Renal pelvis (tissue), 4 donors: ENCODE results near the gene MYLK. TPM values are rescaled to one million over a fixed set of nuclear protein-coding genes. Genes with fewer than 3 reads are reported as not detected.
"Not testable (repeated sequence)": the region's sequence is repeated elsewhere in the genome, so short reads cannot be mapped to it uniquely, and the experiment has no call there.

Experiments used
- DNase-seq: peaks from one replicate; pipeline ENCODE4 v3.0.0-alpha.2; 2013
- polyA plus RNA-seq, 3 donors: library from polyadenylated mRNA; unstranded; fragments of 120-200 nt; gene quantifications; one replicate each; pipeline ENCODE4 v1.2.1, GENCODE V29; 2013; ENCODE audit not compliant: insufficient read length in 3 of 3

Gene MYLK
- polyA plus RNA-seq, 3 donors = 126 to 154 (median 144) TPM

DNA sequence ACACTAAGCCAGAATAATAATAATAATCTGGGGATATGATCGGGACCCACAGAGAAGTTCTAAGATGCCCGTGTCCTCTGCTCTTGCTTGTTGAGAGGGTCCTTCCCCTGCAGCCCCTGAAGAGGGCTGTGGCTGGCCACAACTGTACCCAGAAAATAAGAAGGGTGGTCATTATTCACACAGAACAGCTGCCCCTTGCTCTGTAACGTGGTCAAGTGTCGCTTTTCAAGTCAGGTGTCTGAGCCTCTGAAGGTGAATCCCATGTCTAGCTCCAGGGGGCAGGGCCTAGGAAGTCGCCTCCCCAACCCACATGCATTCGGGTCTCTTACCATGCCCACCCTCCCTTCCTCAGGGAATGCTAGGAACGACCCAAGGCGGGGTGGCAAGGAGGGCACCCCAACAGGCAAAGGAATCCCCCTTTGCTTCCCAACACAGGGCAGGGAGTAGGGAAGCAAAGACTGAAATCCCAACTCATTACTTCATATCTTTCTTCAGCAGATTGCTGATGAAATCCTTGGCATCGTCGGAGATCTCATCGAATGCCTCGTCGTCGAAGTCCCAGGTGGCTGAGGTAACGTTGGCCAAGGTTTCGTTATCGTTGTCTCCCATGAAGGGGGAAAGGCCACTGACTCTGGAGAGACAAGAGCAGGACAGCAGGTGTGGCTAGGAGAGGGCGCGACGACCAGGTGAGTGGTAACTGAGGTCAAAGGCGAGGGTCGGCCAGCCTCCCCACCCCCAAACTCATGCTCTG lies 255.0 kb downstream of the MYLK start:
- DNase-seq = no peak

DNA sequence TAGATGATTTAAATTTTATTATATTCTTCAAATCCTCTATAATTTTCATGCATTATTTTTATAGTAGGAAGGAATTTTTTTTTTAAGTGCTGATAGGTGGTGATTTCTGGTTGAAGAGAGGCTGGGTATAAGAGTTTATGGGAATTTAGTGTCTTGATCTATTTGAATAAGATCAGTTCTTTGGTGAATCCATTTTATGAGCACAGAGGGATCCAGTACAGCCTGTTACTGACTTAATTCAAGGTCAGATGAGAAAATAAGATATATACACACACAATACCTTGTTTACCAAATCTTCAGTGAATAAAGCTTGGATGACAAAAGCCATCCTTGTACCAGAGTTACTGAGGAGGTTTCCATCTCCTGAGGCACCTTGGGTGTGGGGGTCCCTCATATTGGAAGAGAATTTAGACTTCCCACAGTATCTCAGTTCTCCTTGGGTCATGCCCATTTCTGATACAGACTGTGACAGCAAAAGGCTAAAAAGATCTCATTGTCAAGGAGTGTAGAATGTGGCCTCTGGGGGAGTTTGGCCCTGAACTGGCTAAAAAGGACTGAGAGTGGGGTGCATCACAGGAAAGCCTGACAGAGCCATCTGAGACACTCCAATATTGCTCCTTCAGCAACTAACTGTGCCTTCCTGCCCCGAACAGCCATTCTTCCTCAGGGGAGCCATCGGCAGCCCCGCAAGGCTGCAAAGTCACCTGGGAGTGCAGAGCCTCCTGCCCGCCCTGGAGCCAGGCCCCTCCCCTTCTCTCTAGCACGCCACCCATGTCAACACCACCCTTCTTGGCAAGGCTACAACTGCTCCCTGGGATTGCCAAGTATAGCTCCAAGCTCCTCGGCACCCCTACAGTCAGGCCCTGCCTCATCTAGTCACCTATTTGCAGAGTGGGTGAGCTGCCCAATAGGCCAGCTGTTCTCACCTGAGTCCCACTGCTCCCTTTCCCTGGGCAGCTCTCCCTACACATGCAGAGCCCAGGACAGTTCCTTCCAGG lies 256.2 kb downstream of the MYLK start:
- DNase-seq = no peak

GRCh38 chr3:123626881-123627280 lies 257.3 kb downstream of the MYLK start:
- no peak for DNase-seq

GRCh38 chr3:123624302-123624701 lies 259.8 kb downstream of the MYLK start:
- no peak for DNase-seq

DNA sequence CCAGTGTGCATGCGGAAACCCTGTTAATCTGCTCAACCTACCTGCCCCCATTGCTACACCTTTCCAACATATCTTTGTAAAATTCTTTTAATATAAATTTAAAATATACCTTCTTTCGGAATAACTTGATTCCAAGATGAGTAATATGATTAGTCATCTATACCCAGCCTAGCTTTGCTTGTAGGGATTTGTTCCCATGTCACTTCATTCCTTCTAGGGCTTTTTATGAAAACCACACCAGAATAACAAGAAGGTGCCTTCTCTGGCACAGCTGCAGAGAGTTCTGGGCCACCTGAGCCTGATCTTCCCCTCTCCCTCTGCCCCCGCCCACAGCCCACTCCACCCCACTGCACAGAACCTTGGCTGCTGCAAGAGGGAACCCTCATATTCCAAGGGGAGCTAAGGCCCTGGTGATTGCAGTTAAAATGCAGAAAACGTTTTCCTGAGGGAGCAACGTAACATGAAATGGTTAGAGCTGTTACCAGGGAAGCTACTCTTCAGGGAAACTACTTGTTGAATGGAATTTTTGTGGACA lies 260.7 kb downstream of the MYLK start:
- no peak for DNase-seq

- no peak for DNase-seq
Measured at GRCh38 chr3:123622766-123623165, 261.4 kb downstream of the MYLK start.

GRCh38 chr3:123621850-123622189 lies 262.3 kb downstream of the MYLK start:
- DNase-seq = no peak

- no peak for DNase-seq
Measured at GRCh38 chr3:123621186-123621849, 262.8 kb downstream of the MYLK start.

GRCh38 chr3:123620343-123620742 lies 263.8 kb downstream of the MYLK start:
- no peak for DNase-seq

- DNase-seq = no peak
Measured at GRCh38 chr3:123618768-123619484, 265.2 kb downstream of the MYLK start.

GRCh38 chr3:123618076-123618708 lies 265.9 kb downstream of the MYLK start:
- no peak for DNase-seq

GRCh38 chr3:123616593-123616992 lies 267.5 kb downstream of the MYLK start:
- no peak for DNase-seq

- no peak for DNase-seq
Measured at GRCh38 chr3:123613543-123613942, 270.6 kb downstream of the MYLK start.

GRCh38 chr3:123611674-123612073 lies 272.5 kb downstream of the MYLK start:
- DNase-seq = not testable (repeated sequence)

DNA sequence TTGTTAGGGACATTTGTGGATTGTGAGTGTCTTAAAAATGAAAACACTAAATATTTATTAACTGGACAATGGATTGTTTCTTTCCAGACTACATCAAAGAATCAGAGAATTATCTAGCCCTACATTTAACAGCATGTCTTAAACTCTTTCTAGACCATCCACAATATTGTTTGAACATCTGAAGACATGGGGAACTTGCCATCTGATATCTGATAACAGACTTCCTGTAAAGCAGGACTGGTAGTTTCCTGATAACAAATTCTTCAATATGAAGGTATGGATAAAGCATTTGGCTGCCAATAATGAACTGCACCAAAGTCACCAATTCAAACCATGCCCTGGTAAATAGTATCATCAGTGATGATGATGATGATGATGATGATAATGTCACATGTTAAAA lies 273.1 kb downstream of the MYLK start:
- DNase-seq = no peak

GRCh38 chr3:123610331-123610730 lies 273.8 kb downstream of the MYLK start:
- no peak for DNase-seq

DNA sequence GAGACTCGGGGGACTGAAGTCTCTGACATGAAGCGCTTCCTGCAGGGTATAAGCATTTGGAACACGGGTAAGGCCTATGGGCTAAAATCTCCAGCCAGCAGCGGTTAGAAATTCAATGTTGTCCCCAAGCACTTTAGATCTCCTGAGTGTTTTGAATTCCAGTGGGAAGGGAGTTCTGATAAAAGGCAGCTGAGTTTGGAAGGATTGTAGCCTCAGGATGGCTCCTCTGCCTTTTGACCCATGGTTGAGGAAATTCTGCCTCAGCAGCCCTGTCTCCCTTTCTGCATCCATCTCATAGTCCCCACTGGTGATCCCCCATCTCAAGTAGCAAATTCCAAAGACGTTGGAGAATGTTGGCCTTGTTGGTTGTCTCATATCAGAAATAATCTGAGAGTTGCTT lies 275.1 kb downstream of the MYLK start:
- no peak for DNase-seq

- DNase-seq = no peak
Measured at GRCh38 chr3:123608263-123608937, 275.7 kb downstream of the MYLK start.

- no peak for DNase-seq
Measured at GRCh38 chr3:123606527-123606926, 277.6 kb downstream of the MYLK start.

DNA sequence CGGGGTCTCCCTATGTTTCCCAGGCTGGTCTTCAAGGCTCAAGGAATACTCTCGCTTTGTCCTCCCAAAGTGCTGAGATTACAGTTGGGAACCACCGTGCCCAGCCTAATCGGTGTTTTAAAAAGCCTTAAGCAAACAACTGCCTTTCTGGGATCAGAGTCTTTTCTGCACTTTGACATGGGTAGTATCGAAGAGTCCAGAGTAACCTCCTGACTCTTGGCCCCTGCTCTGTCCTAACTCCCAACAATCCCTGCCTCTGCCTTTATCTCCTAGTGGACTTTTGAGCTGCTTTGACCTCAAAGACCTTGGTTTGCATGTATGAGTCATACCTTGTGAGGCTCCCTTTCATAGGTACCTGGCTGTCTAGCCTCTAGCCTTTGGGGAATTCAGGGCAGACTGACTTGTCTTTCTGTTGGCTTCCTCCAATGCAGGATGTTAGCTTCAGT lies 278.3 kb downstream of the MYLK start:
- DNase-seq = no peak
